ENCODE measurements around the gene STX16.

STX16 gene

GRCh38 chr20:58682656-58683531 is 31.8 kb downstream of the STX16 start:
- no peak for TF ChIP-seq CTCF (IDR thresholded peaks at IDR 0.05; ENCODE audit: low read depth, low read length)
- DNase-seq (ENCODE audit: extremely low read depth, low read depth) = no peak

GRCh38 chr20:58684291-58684690 is 33.2 kb downstream of the STX16 start:
- TF ChIP-seq CTCF (IDR thresholded peaks at IDR 0.05; ENCODE audit: low read depth, low read length) = no peak
- DNase-seq (ENCODE audit: extremely low read depth, low read depth) = no peak

- DNase-seq (ENCODE audit: extremely low read depth, low read depth) = no peak
- TF ChIP-seq CTCF (IDR thresholded peaks at IDR 0.05; ENCODE audit: low read depth, low read length) = no peak
Observed at GRCh38 chr20:58685988-58686387, 34.9 kb downstream of the STX16 start.

GRCh38 chr20:58688414-58688813 is 37.3 kb downstream of the STX16 start:
- TF ChIP-seq CTCF (IDR thresholded peaks at IDR 0.05; ENCODE audit: low read depth, low read length) = no peak
- DNase-seq (ENCODE audit: extremely low read depth, low read depth) = no peak

GRCh38 chr20:58688840-58689239 is 37.8 kb downstream of the STX16 start:
- DNase-seq (ENCODE audit: extremely low read depth, low read depth) = no peak

GRCh38 chr20:58690396-58691135 is 39.5 kb downstream of the STX16 start:
- TF ChIP-seq CTCF (IDR thresholded peaks at IDR 0.05; ENCODE audit: low read depth, low read length) = no peak
- DNase-seq (ENCODE audit: extremely low read depth, low read depth) = no peak

More at GRCh38 chr20:58688840-58689239, 37.8 kb downstream of the STX16 start:
- TF ChIP-seq CTCF (IDR thresholded peaks at IDR 0.05; ENCODE audit: low read depth, low read length) = no peak
